A549 (cell line): ENCODE data around the gene PRDM10.

Experiments used
- CBX8 ChIP-seq: fragments of 200-600 bp; sonication (generic); IDR thresholded peaks from 2 replicates; pipeline ENCODE4 v1.6.1; 2016
- CHD2 ChIP-seq: fragments of 150-350 bp; IDR thresholded peaks from 2 replicates; pipeline ENCODE4 v1.6.1; 2014; ENCODE audit warnings: low read length; ENCODE audit not compliant: partially characterized antibody
- CTCF ChIP-seq: fragments of >200 bp; sonication (Bioruptor Twin); formaldehyde crosslinking; IDR thresholded peaks from 3 replicates; pipeline ENCODE4 v1.5.1; 2016
- EHMT2 ChIP-seq: fragments of 200-600 bp; sonication (generic); IDR thresholded peaks from 2 replicates; pipeline ENCODE4 v1.6.1; 2016; ENCODE audit warnings: antibody characterized with exemption, low read depth, mild to moderate bottlenecking, moderate library complexity
- EP300 ChIP-seq, 2 experiments: fragments of >200 bp; sonication (Bioruptor Twin); formaldehyde crosslinking; IDR thresholded peaks; 2 replicates in 1 of 2; 3 replicates in 1 of 2; pipeline ENCODE4 v1.6.1; 2016 to 2017
- HDAC2 ChIP-seq: fragments of 200-600 bp; sonication (generic); IDR thresholded peaks from 2 replicates; pipeline ENCODE4 v1.6.1; 2016
- KDM1A ChIP-seq: fragments of 200-600 bp; sonication (generic); IDR thresholded peaks from 2 replicates; pipeline ENCODE4 v1.6.1; 2016; ENCODE audit warnings: low read depth, mild to moderate bottlenecking
- MAX ChIP-seq: IDR thresholded peaks from 2 replicates; pipeline ENCODE4 v1.6.1; 2012
- MYC ChIP-seq: IDR thresholded peaks from 2 replicates; pipeline ENCODE4 v1.6.1; 2012; ENCODE audit warnings: mild to moderate bottlenecking, inconsistent platforms, low read length, improper control_type of control experiment, borderline replicate concordance
- NFE2L2 ChIP-seq: fragments of 150-350 bp; conservative IDR thresholded peaks from 2 replicates; pipeline ENCODE4 v1.6.1; 2014; ENCODE audit warnings: low read length
- POLR2A ChIP-seq: IDR thresholded peaks from 2 replicates; pipeline ENCODE4 v1.6.1; 2012; ENCODE audit warnings: mild to moderate bottlenecking, low read length
- RAD21 ChIP-seq, 2 experiments: fragments of >200 bp in 1 of 2; sonication (Bioruptor Twin) in 1 of 2; formaldehyde crosslinking in 1 of 2; IDR thresholded peaks in 1 of 2; conservative IDR thresholded peaks in 1 of 2; 2 replicates in 1 of 2; 3 replicates in 1 of 2; pipeline ENCODE4 v1.6.1; 2012 to 2018; ENCODE audit warnings: inconsistent platforms in 1 of 2
- TP53 ChIP-seq: fragments of 250-450 bp; sonication (Bioruptor Pico); IDR thresholded peaks from 2 replicates; pipeline ENCODE4 v1.5.0; 2021; ENCODE audit warnings: mild to moderate bottlenecking, moderate library complexity
- ZNF302 ChIP-seq: fragments of 250-450 bp; sonication (Bioruptor Pico); IDR thresholded peaks from 2 replicates; pipeline ENCODE4 v1.9.0; 2021; ENCODE audit warnings: inconsistent platforms, mild to moderate bottlenecking, moderate library complexity

- TF ChIP-seq CTCF (no peak), POLR2A (no peak), MYC (no peak), ZNF302 (CRISPR knock-in tag) (no peak), RAD21 (conservative IDR thresholded peaks at IDR 0.05 in 1 of 2, IDR thresholded peaks at IDR 0.05 in 1 of 2) (no peak), EP300 (IDR thresholded peaks at IDR 0.05) (no peak), MAX (no peak), EHMT2 (no peak), CBX8 (no peak), CHD2 (no peak), TP53 (no peak), KDM1A (no peak), NFE2L2 (no peak), HDAC2 (no peak)
These were observed 80.0 kb downstream of the PRDM10 start for GRCh38 chr11:129922674-129923073.
